Tibial nerve (tissue), 4 donors: ENCODE results near the gene CHSY1. TPM values are rescaled to one million over a fixed set of nuclear protein-coding genes. Genes with fewer than 3 reads are reported as not detected.

Experiments
- DNase-seq, 2 donors: peaks; one replicate each; pipeline ENCODE4 v3.0.0-alpha.2; 2019; ENCODE audit warnings: low spot score in 2 of 2
- H3K27ac ChIP-seq, 4 donors: fragments of 200-600 bp; sonication (generic) in 3 of 4; one replicate each; pipeline ENCODE4 v1.5.1; 2017 to 2019; ENCODE audit warnings: mild to moderate bottlenecking in 1 of 4
- H3K27me3 ChIP-seq, 2 donors: fragments of 200-600 bp; sonication (generic) in 1 of 2; one replicate each; pipeline versions ENCODE4 v1.5.1 to v1.6.0; 2017 to 2019
- H3K36me3 ChIP-seq, 3 donors: fragments of 200-600 bp; sonication (generic); one replicate each; pipeline ENCODE4 v1.5.1; 2018 to 2019
- H3K4me1 ChIP-seq, 4 donors: fragments of 200-600 bp; sonication (generic) in 3 of 4; one replicate each; pipeline ENCODE4 v1.5.1; 2017 to 2019
- H3K4me3 ChIP-seq, 4 donors: fragments of 200-600 bp; sonication (generic) in 3 of 4; one replicate each; pipeline ENCODE4 v1.5.1; 2017 to 2019; ENCODE audit warnings: mild to moderate bottlenecking in 1 of 4, moderate library complexity in 1 of 4
- H3K9me3 ChIP-seq, 4 donors: fragments of 200-600 bp; sonication (generic) in 3 of 4; one replicate each; pipeline ENCODE4 v1.5.1; 2017 to 2019
- CTCF ChIP-seq, 5 experiments: fragments of 200-600 bp in 3 of 5; fragments of 450-650 bp in 2 of 5; sonication (generic) in 3 of 5; IDR thresholded peaks; one replicate each; pipeline ENCODE4 v1.5.1; 2016 to 2019; ENCODE audit warnings: antibody characterized with exemption in 5 of 5, mild to moderate bottlenecking in 3 of 5, moderate library complexity in 2 of 5
- EP300 ChIP-seq, 2 donors: sonication (generic); formaldehyde crosslinking; IDR thresholded peaks; one replicate each; pipeline ENCODE4 v1.6.1; 2017; ENCODE audit warnings: antibody characterized with exemption in 2 of 2, mild to moderate bottlenecking in 1 of 2
- POLR2A ChIP-seq, 2 donors: fragments of 450-650 bp; IDR thresholded peaks; one replicate each; pipeline ENCODE4 v1.6.1; 2017; ENCODE audit warnings: antibody characterized with exemption in 2 of 2, mild to moderate bottlenecking in 2 of 2, moderate library complexity in 2 of 2
- whole genome bisulfite sequencing, 2 donors: methylation state at CpG; one replicate each; pipeline ENCODE4 v1.1.5; 2018; 5-methylcytosine and 5-hydroxymethylcytosine counted together
- total RNA-seq, 4 donors: library from RNA; depleted of rRNA; stranded (reverse); fragments of >200 nt; gene quantifications; one replicate each; pipeline ENCODE4 v1.1.0, GENCODE V29; 2016

Gene CHSY1
- total RNA-seq, 4 donors from 2014 or later, result 22.0 to 29.7 (median 24.6) TPM

GRCh38 chr15:101203607-101204189, 48.1 kb downstream of the CHSY1 start:
- Histone ChIP-seq H3K4me1 (peaks cover 0 to 75% (median 34%) of the 10 kb centered on the region in 4 donors), H3K27me3 (no peaks in the 10 kb centered on the region), H3K27ac (no peak overlapping the region), H3K4me3 (no peak overlapping the region), H3K36me3 (no peaks in the 10 kb centered on the region), H3K9me3 (no peaks in the 10 kb centered on the region)
- 70% methylated on average over 7 of the region's 7 CpGs for whole genome bisulfite sequencing, 2 donors
- DNase-seq, result no peak
- TF ChIP-seq EP300 (IDR thresholded peaks at IDR 0.05), result no peak
- no peak for TF ChIP-seq POLR2A (IDR thresholded peaks at IDR 0.05)
- no peak for TF ChIP-seq CTCF (IDR thresholded peaks at IDR 0.05)

DNA sequence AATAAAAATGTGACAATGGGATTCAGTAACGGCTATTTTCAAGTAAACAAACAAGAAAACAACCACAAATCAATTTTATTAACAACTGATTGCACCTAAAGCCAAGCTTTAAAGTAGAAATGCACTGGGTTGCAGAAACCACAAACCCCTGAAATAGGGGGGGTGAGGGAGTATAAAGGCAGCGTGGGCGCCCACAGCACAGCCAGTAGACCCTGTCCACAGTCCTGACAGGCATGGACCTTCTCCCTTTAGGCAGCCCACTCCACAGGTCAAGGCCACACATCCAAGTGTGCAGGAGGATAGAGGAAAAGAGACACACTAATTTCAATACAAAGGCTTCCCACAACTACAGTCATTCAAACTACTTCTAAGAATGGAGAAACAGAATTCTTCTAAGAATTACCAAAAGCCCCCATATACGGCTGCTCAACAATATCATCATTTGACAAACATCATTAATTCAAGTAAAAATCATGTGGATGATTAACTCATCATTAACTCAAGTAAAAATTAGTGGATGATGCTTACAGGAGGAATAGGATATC, 48.7 kb downstream of the CHSY1 start:
- H3K4me1 ChIP-seq, result peaks cover 0 to 75% (median 39%) of the 10 kb centered on the region in 4 donors
- no peaks in the 10 kb centered on the region for H3K27me3 ChIP-seq
- TF ChIP-seq POLR2A (IDR thresholded peaks at IDR 0.05) (no peak), EP300 (IDR thresholded peaks at IDR 0.05) (no peak), CTCF (IDR thresholded peaks at IDR 0.05) (no peak)
- no peak overlapping the region for H3K27ac ChIP-seq
- WGBS, 2 donors, result 73 to 75% methylated on average over 4 of the region's 4 CpGs
- H3K9me3 ChIP-seq, result no peaks in the 10 kb centered on the region
- DNase-seq, result no peak
- no peak overlapping the region for H3K4me3 ChIP-seq
- no peaks in the 10 kb centered on the region for H3K36me3 ChIP-seq

DNA sequence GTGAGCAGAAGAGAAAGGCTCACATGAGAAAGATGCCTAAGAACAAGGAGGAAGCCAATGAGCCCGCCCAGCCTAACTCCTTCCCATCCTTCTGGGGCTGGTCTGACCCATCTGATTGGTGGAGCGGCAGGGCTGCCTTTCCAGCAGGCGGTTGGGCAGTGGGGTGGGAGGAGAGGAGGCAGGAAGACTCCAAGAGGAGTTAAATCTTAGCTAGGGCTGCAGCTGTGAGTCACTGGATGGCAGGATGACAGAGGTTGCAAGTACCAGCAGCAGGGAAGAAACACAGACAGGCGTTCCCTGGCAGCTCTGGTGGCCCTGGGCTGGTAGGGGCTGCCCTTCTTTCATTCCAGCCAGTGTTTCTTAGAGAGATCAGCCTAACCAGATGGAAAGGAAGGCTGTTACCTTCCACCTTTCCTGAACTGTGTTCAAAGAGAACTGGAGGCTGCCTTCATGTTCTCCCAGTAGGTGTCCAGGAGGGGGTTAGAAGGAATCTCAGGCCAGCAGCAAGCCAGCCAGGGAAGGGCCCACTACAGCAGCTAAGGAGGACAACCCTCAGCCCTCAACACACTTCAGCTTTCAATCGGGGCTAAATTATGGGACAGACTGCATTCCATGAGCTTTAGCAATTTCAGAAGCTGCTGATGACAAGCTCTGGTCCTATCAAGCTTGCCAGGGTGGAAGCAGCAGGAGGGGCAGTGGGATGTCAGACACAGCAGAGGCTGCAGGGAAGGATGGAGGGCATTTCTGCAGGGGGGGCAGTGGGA, 50.3 kb downstream of the CHSY1 start:
- H3K4me1 ChIP-seq, result peaks cover 0 to 66% (median 39%) of the 10 kb centered on the region in 4 donors
- no peaks in the 10 kb centered on the region for H3K27me3 ChIP-seq
- H3K36me3 ChIP-seq, result no peaks in the 10 kb centered on the region
- WGBS, 2 donors, result 9 to 19% methylated on average over 5 of the region's 5 CpGs
- H3K9me3 ChIP-seq, result no peaks in the 10 kb centered on the region
- TF ChIP-seq EP300 (IDR thresholded peaks at IDR 0.05) (peak in 1 of 2 donors; percentile 55), CTCF (IDR thresholded peaks at IDR 0.05) (no peak)
- H3K27ac ChIP-seq, result peak overlapping the region in 3 of 4 donors; percentile 11 to 80 (median 72)
- H3K4me3 ChIP-seq, result no peak overlapping the region
- peak; percentile 84 to 88 for DNase-seq

- Histone ChIP-seq H3K27me3 (no peaks in the 10 kb centered on the region), H3K36me3 (no peaks in the 10 kb centered on the region), H3K4me1 (peaks cover 0 to 69% (median 33%) of the 10 kb centered on the region in 4 donors), H3K27ac (peak overlapping the region in 3 of 4 donors; percentile 36 to 80 (median 72)), H3K4me3 (no peak overlapping the region), H3K9me3 (no peaks in the 10 kb centered on the region)
- WGBS, 2 donors, result 77 to 86% methylated on average over 9 of the region's 9 CpGs
- no peak for DNase-seq
- TF ChIP-seq POLR2A (IDR thresholded peaks at IDR 0.05) (no peak), EP300 (IDR thresholded peaks at IDR 0.05) (no peak), CTCF (IDR thresholded peaks at IDR 0.05) (no peak)
These were observed 51.7 kb downstream of the CHSY1 start for GRCh38 chr15:101200181-101200580.

GRCh38 chr15:101198800-101199199, 53.0 kb downstream of the CHSY1 start:
- peak overlapping the region in 3 of 4 donors; percentile 7 to 80 (median 72) for H3K27ac ChIP-seq
- no peaks in the 10 kb centered on the region for H3K9me3 ChIP-seq
- H3K4me1 ChIP-seq, result peaks cover 0 to 79% (median 37%) of the 10 kb centered on the region in 4 donors
- TF ChIP-seq POLR2A (IDR thresholded peaks at IDR 0.05), result no peak
- TF ChIP-seq CTCF (IDR thresholded peaks at IDR 0.05), result no peak
- H3K36me3 ChIP-seq, result no peaks in the 10 kb centered on the region
- H3K4me3 ChIP-seq, result no peak overlapping the region
- 72 to 83% methylated on average over 6 of the region's 6 CpGs for WGBS, 2 donors
- DNase-seq, result no peak
- no peaks in the 10 kb centered on the region for H3K27me3 ChIP-seq
